Muscle layer of colon (tissue), 2 donors: Measurements from ENCODE around the gene EDC4.

Experiments
- H3K27ac ChIP-seq: one replicate; pipeline ENCODE4 v1.7.0; 2013; ENCODE audit warnings: low read depth, mild to moderate bottlenecking, low read length, moderate library complexity
- H3K27me3 ChIP-seq, 2 donors: one replicate each; pipeline ENCODE4 v1.7.0; 2013; ENCODE audit warnings: low read length in 2 of 2, mild to moderate bottlenecking in 2 of 2; ENCODE audit not compliant: insufficient read depth in 2 of 2, control insufficient read depth in 1 of 2
- H3K36me3 ChIP-seq: one replicate; pipeline ENCODE4 v1.7.0; 2013; ENCODE audit warnings: mild to moderate bottlenecking, low read length; ENCODE audit not compliant: insufficient read depth
- H3K4me1 ChIP-seq: one replicate; pipeline ENCODE4 v1.7.0; 2013; ENCODE audit warnings: mild to moderate bottlenecking, low read length; ENCODE audit not compliant: insufficient read depth
- H3K4me3 ChIP-seq, 2 donors: one replicate each; pipeline ENCODE4 v1.7.0; 2013; ENCODE audit warnings: low read length in 2 of 2, low read depth in 1 of 2, mild to moderate bottlenecking in 1 of 2, moderate library complexity in 1 of 2
- H3K9ac ChIP-seq: one replicate; pipeline ENCODE4 v1.7.0; 2013; ENCODE audit warnings: low read length
- H3K9me3 ChIP-seq: one replicate; pipeline ENCODE4 v1.7.0; 2013; ENCODE audit warnings: mild to moderate bottlenecking, low read length
- donor health status: abdominal sarcoma.
- donor health status: Adenocarcinoma of cecum.

Gene EDC4

DNA sequence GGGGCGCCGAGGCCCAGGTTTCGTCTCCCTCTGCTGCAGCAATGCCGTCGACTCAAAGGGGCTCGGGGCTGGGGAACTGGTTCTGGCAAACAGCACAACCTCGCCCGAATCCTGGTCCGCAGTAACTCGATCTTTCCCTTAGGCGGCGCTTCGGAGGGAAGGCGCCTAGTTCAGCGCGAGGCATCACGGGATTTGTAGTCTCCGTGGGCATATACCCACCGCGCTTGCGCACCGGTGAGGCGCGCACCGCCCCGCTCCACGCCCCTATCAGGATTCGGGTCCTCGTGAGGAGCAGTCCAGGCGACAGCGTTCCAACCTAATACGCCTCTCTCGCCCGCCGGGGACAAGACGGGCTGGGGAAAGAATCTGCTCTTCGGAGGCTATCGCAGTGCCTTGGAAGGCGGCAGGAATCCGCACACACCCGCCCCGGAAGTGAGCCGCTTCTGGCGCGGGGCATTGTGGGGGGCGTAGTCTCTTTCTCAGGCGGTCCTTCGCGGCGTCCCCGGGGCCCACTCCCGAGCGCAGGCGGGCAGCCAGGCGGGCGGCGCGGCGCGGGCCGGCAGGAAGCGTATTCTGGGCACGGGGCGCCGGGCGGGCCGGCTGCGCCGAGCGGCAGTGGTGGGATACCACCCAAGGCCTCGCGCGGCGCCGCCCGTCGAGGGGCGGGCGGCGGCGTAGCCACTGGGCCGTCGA lies 30.9 kb upstream of the EDC4 start, which contains the start of gene THAP11:
THAP11 (plus strand) TSS at position 505 of the 693 bp plus-strand sequence. CDS start 235 bp downstream, outside the sequence.
- H3K9ac ChIP-seq: peak within 1 kb of the TSS; percentile 73
- peaks cover 36% of the 10 kb centered on the region for H3K4me1 ChIP-seq
- peak within 1 kb of the TSS; percentile 80 to 96 for H3K4me3 ChIP-seq
- no peaks in the 10 kb centered on the region for H3K9me3 ChIP-seq
- peak within 1 kb of the TSS; percentile 100 for H3K27ac ChIP-seq
- H3K36me3 ChIP-seq: no peaks in the 10 kb centered on the region
- H3K27me3 ChIP-seq: no peaks in the 10 kb centered on the region

DNA sequence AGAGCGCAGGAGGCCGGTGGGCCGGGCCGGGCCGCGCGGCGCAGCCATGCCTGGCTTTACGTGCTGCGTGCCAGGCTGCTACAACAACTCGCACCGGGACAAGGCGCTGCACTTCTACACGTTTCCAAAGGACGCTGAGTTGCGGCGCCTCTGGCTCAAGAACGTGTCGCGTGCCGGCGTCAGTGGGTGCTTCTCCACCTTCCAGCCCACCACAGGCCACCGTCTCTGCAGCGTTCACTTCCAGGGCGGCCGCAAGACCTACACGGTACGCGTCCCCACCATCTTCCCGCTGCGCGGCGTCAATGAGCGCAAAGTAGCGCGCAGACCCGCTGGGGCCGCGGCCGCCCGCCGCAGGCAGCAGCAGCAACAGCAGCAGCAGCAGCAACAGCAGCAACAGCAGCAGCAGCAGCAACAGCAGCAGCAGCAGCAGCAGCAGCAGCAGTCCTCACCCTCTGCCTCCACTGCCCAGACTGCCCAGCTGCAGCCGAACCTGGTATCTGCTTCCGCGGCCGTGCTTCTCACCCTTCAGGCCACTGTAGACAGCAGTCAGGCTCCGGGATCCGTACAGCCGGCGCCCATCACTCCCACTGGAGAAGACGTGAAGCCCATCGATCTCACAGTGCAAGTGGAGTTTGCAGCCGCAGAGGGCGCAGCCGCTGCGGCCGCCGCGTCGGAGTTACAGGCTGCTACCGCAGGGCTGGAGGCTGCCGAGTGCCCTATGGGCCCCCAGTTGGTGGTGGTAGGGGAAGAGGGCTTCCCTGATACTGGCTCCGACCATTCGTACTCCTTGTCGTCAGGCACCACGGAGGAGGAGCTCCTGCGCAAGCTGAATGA lies 30.1 kb upstream of the EDC4 start:
- H3K9me3 ChIP-seq: no peaks in the 10 kb centered on the region
- peaks cover 39% of the 10 kb centered on the region for H3K4me1 ChIP-seq
- H3K36me3 ChIP-seq: no peaks in the 10 kb centered on the region

DNA sequence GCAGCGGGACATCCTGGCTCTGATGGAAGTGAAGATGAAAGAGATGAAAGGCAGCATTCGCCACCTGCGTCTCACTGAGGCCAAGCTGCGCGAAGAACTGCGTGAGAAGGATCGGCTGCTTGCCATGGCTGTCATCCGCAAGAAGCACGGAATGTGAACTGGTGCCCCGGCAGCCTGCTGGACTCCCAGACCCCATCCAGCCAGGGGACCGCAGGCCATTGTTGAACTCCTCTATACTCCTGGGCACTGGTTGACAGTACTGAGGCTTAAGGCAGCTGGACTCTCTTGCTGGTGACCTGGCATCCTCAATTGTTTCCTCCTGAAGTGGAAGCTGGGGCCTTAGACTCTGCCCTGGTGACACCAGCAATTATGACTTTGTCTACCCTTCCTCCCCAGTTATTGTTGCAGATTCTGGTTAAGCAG lies 29.5 kb upstream of the EDC4 start:
- H3K9me3 ChIP-seq: no peaks in the 10 kb centered on the region
- no peaks in the 10 kb centered on the region for H3K36me3 ChIP-seq
- H3K27ac ChIP-seq: peak overlapping the region; percentile 100
- H3K9ac ChIP-seq: peak overlapping the region; percentile 73
- H3K27me3 ChIP-seq: no peaks in the 10 kb centered on the region
- H3K4me3 ChIP-seq: peak overlapping the region; percentile 80 to 96
- peaks cover 45% of the 10 kb centered on the region for H3K4me1 ChIP-seq

More for the DNA sequence above, 30.1 kb upstream of the EDC4 start:
- Histone ChIP-seq H3K9ac (peak overlapping the region; percentile 73), H3K27me3 (no peaks in the 10 kb centered on the region), H3K27ac (peak overlapping the region; percentile 100), H3K4me3 (peak overlapping the region; percentile 80 to 96)

DNA sequence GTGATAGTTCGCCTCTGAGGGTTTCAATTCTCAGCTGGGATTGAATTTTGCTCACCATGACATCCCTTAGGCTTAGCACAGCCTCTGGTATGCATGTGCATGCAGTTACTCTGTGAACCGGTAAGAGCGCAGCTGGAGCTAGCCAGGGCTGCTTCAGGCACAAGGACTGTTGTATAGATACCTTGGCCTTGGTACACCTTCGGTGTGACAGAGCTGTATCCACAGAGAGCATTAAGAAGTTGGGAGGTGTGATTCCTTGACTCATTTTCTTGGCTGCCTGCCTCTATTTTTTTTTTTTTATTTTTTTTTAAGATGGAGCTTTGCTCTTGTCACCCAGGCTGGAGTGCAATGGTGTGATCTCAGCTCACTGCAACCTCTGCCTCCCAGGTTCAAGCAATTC lies 28.4 kb upstream of the EDC4 start:
- H3K27me3 ChIP-seq: no peaks in the 10 kb centered on the region
- no peak overlapping the region for H3K27ac ChIP-seq
- peaks cover 48% of the 10 kb centered on the region for H3K4me1 ChIP-seq
- H3K9me3 ChIP-seq: no peaks in the 10 kb centered on the region
- peak overlapping the region in 1 of 2 donors; percentile 44 for H3K4me3 ChIP-seq
- H3K9ac ChIP-seq: peak overlapping the region; percentile 15
- no peaks in the 10 kb centered on the region for H3K36me3 ChIP-seq

DNA sequence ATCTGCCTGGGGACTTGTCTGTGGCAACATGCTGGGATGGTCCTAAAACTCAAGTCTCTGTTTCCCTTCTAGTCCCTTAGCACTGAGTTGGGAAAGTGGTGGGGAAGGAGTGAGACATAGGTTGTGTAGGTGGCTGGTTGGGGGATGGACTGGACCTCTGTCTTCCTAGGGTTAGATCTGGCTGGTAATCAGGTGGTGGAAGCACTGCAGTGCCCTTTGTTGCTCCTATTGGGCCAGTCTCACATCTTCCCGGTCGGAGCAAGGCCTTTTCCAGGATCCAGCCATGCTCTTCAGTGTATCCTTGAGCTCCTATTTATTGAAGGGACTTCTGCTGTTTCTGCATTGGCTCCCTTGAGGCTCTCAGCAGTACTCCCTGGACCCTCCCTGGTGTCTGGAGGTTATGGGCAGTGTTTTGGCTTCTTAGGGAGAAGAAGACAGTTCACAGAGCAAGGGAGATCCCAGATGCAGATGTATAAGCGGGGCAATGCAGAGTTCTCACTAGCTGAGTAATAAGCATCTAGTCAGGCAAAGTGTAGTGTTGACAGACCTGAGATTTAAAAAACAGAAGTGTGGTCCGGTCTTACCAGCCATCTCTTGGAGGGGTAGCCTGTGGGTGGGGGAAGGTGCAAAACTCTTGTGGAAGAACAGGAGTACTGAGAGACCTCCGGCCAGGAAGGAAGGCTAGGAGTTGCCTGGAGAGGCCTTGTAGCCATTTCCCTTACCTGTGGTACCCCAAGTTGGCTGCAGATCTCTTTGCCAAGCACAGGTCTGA lies 27.4 kb upstream of the EDC4 start:
- Histone ChIP-seq H3K9me3 (no peaks in the 10 kb centered on the region), H3K9ac (peak overlapping the region; percentile 70), H3K27me3 (no peaks in the 10 kb centered on the region), H3K36me3 (no peaks in the 10 kb centered on the region), H3K4me3 (peak overlapping the region; percentile 87 to 90), H3K4me1 (peaks cover 48% of the 10 kb centered on the region), H3K27ac (peak overlapping the region; percentile 99)

DNA sequence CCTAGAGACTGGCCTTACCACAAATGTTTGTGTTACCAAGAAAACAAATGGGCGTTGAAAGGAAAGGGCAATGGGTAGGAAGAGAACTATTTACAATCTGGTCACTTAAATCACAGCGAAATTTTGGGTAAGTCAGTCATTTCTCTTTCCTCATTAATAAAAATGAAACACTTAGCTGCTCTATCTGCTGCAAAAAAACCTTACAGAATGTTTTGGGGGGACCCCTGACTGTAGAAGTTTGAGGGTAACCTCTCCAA lies 26.9 kb upstream of the EDC4 start:
- no peaks in the 10 kb centered on the region for H3K27me3 ChIP-seq
- H3K9me3 ChIP-seq: no peaks in the 10 kb centered on the region
- H3K27ac ChIP-seq: peak overlapping the region; percentile 99
- peak overlapping the region; percentile 87 to 90 for H3K4me3 ChIP-seq
- H3K9ac ChIP-seq: peak overlapping the region; percentile 70
- no peaks in the 10 kb centered on the region for H3K36me3 ChIP-seq
- H3K4me1 ChIP-seq: peaks cover 48% of the 10 kb centered on the region

DNA sequence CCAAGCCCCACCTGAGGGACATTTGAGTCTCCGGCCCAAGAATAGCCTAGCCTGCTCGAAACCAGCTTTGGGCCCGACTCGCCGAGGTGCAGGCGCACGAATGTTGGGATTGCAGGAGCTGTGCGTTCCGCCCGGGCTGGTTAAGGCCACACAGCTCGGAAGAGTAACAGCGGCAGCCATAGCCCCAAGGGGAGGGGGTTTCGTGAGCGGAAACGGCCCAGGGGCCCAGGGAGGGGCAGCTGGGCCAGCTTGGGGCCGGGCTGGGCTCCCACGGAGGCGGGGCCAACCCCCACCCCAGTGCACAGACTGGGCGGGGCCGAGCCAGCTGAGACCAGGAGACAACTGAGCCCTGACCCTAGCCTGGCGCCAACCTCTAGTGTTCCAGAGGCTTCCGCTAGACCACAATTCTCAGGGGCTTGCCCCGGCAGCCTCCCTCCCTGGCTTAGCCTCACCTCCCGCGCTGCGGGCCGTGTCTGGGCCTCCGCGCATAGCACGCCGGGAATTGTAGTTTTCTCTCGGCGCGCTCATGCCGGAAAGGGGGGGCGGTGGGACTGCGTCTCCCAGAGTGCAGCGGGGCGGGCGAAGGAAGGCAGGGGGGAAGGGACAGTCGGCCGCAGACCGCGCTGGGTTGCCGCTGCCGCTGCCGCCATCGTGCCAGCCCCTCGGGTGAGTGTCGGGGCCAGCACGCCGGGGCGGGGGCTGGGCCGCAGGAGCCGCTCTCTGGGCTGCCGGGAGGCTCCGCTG lies 26.4 kb upstream of the EDC4 start, which contains the start of gene NUTF2:
NUTF2 (plus strand) TSS at position 614 of the 744 bp plus-strand sequence. CDS start 18,198 bp downstream, outside the sequence.
- no peaks in the 10 kb centered on the region for H3K9me3 ChIP-seq
- peak within 1 kb of the TSS; percentile 99 for H3K27ac ChIP-seq
- no peaks in the 10 kb centered on the region for H3K27me3 ChIP-seq
- H3K4me3 ChIP-seq: peak within 1 kb of the TSS; percentile 87 to 90
- peak within 1 kb of the TSS; percentile 80 for H3K9ac ChIP-seq
- H3K36me3 ChIP-seq: no peaks in the 10 kb centered on the region
- H3K4me1 ChIP-seq: peaks cover 45% of the 10 kb centered on the region

DNA sequence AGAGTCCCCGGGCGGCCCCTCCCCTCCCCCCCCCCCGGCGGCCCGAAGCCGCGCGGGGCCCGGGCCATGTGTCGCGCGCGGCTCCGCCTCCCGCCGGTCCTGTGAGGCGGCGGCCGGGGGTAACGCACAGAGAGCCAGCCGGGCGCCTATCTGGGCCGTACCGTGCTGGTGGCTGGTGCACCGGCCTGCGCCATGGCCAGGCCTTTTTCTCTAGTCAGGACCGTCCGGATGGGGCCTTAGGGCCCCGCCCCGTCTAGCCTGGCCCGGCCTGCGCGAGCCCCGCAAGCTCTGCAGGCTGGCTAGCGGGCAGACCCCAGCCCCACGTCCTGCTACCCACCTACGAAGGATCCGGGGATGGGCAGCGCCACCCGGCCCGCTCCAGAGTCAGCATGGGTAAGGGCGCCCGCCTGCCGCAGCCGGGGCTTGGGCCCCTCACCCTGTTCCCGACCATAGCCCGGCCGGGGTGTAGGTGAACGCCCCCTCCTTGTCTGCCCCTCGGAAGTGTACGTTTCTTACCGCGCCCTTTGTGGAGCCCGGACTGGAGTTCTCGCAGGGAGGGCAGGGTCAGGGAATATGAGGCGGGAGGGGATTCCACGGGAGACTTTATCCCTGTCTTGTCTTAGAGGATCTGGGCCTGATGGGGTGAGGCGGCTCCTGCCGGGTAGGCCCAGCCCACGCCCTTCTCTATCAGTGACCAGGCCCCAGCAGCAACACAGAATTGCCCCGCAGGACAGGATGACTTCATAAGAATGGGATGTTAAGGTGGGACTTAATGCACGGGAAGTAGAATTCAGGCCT lies 25.6 kb upstream of the EDC4 start, which contains the start of gene CENPT:
CENPT (minus strand) TSS at position 630 of the 798 bp plus-strand sequence. CDS start 13,834 bp downstream, outside the sequence.
- Histone ChIP-seq H3K4me1 (peaks cover 43% of the 10 kb centered on the region), H3K36me3 (no peaks in the 10 kb centered on the region), H3K9ac (peak within 1 kb of the TSS; percentile 80), H3K27ac (peak within 1 kb of the TSS; percentile 99), H3K27me3 (no peaks in the 10 kb centered on the region), H3K4me3 (peak within 1 kb of the TSS; percentile 87 to 90), H3K9me3 (no peaks in the 10 kb centered on the region)

DNA sequence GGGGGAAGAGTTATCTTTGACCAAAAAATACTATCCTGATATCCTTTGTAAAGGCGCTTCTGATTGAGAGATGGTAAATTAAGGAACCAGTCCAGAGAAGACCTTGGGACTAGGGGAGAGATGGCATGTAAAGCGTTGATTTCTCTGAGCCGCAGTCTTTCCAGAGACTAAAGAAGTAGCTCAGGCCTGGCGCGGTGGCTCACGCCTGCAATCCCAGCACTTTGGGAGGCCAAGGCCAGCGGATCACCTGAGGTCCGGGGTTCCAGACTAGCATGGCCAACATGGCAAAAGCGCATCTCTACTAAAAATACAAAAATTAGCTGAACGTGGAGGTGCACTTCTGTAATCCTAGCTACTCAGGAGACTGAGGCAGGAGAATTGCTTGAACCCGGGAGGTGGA lies 24.7 kb upstream of the EDC4 start:
- Histone ChIP-seq H3K4me3 (peak overlapping the region; percentile 87 to 90), H3K4me1 (peaks cover 43% of the 10 kb centered on the region), H3K9ac (peak overlapping the region; percentile 80), H3K27ac (peak overlapping the region; percentile 99), H3K36me3 (no peaks in the 10 kb centered on the region), H3K9me3 (no peaks in the 10 kb centered on the region), H3K27me3 (no peaks in the 10 kb centered on the region)

DNA sequence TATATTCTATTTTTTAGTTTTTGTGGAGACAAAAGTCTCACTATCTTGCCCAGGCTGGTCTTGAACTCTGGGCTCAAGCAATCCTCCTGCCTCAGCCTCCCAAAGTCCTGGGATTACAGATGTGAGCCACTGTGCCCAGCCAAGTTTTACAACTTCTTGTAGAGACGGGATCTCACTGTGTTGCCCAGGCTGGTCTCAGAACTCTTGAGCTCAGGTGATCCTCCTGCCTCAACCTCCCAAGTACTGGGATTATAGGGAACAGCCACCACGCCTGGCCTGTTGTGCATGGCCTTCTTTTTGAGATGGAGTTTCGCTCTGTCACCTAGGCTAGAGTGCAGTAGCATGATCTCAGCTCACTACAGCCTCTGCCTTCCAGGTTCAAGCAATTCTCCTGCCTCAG lies 19.2 kb upstream of the EDC4 start:
- H3K9ac ChIP-seq: no peak overlapping the region
- no peaks in the 10 kb centered on the region for H3K9me3 ChIP-seq
- H3K4me1 ChIP-seq: peaks cover 24% of the 10 kb centered on the region

More for the DNA sequence above, 19.2 kb upstream of the EDC4 start:
- Histone ChIP-seq H3K27me3 (no peaks in the 10 kb centered on the region), H3K4me3 (no peak overlapping the region), H3K36me3 (no peaks in the 10 kb centered on the region), H3K27ac (no peak overlapping the region)
